ENCODE results near the gene ATF7IP.

The ATF7IP gene

GRCh38 chr12:14431975-14432374, 66.5 kb downstream of the ATF7IP start:
- no peaks in the 10 kb centered on the region for H3K9me3 ChIP-seq (ENCODE audit: severe bottlenecking)
- H3K27ac ChIP-seq (ENCODE audit: poor library complexity, severe bottlenecking): no peak overlapping the region
- H3K4me3 ChIP-seq (ENCODE audit: severe bottlenecking): no peak overlapping the region
- TF ChIP-seq CTCF (IDR thresholded peaks at IDR 0.05; ENCODE audit: poor library complexity, severe bottlenecking): no peak
- ATAC-seq (ENCODE audit: low read depth) (no peak), DNase-seq (ENCODE audit: low spot score) (no peak)
- H3K27me3 ChIP-seq (ENCODE audit: insufficient read depth, poor library complexity, severe bottlenecking): no peaks in the 10 kb centered on the region
- peaks cover 15% of the 10 kb centered on the region for H3K36me3 ChIP-seq (ENCODE audit: low read depth)
- H3K4me1 ChIP-seq (ENCODE audit: insufficient read depth, poor library complexity, severe bottlenecking): no peaks in the 10 kb centered on the region

GRCh38 chr12:14435627-14436026, 70.1 kb downstream of the ATF7IP start:
- H3K4me1 ChIP-seq (ENCODE audit: insufficient read depth, poor library complexity, severe bottlenecking): no peaks in the 10 kb centered on the region
- no peaks in the 10 kb centered on the region for H3K27me3 ChIP-seq (ENCODE audit: insufficient read depth, poor library complexity, severe bottlenecking)
- H3K4me3 ChIP-seq (ENCODE audit: severe bottlenecking): no peak overlapping the region
- DNase-seq (ENCODE audit: low spot score): no peak
- no peak for TF ChIP-seq CTCF (IDR thresholded peaks at IDR 0.05; ENCODE audit: poor library complexity, severe bottlenecking)
- H3K36me3 ChIP-seq (ENCODE audit: low read depth): peaks cover 19% of the 10 kb centered on the region
- ATAC-seq (ENCODE audit: low read depth): no peak
- H3K27ac ChIP-seq (ENCODE audit: poor library complexity, severe bottlenecking): no peak overlapping the region
- H3K9me3 ChIP-seq (ENCODE audit: severe bottlenecking): no peaks in the 10 kb centered on the region

GRCh38 chr12:14442221-14442881, 76.9 kb downstream of the ATF7IP start:
- no peak for TF ChIP-seq CTCF (IDR thresholded peaks at IDR 0.05; ENCODE audit: poor library complexity, severe bottlenecking)
- H3K4me1 ChIP-seq (ENCODE audit: insufficient read depth, poor library complexity, severe bottlenecking): no peaks in the 10 kb centered on the region
- no peaks in the 10 kb centered on the region for H3K27me3 ChIP-seq (ENCODE audit: insufficient read depth, poor library complexity, severe bottlenecking)
- H3K9me3 ChIP-seq (ENCODE audit: severe bottlenecking): no peaks in the 10 kb centered on the region
- H3K4me3 ChIP-seq (ENCODE audit: severe bottlenecking): no peak overlapping the region
- H3K27ac ChIP-seq (ENCODE audit: poor library complexity, severe bottlenecking): no peak overlapping the region
- H3K36me3 ChIP-seq (ENCODE audit: low read depth): peaks cover 8% of the 10 kb centered on the region
- ATAC-seq (ENCODE audit: low read depth): no peak
- DNase-seq (ENCODE audit: low spot score): no peak

- peaks cover 11% of the 10 kb centered on the region; the same call in 1 of the 2 replicates for H3K36me3 ChIP-seq (ENCODE audit: low read depth)
- no peak for DNase-seq (ENCODE audit: low spot score)
- H3K27ac ChIP-seq (ENCODE audit: poor library complexity, severe bottlenecking): no peak overlapping the region
Measured at GRCh38 chr12:14443531-14443930, 78.0 kb downstream of the ATF7IP start.

More at GRCh38 chr12:14443531-14443930, 78.0 kb downstream of the ATF7IP start:
- no peaks in the 10 kb centered on the region for H3K27me3 ChIP-seq (ENCODE audit: insufficient read depth, poor library complexity, severe bottlenecking)
- TF ChIP-seq CTCF (IDR thresholded peaks at IDR 0.05; ENCODE audit: poor library complexity, severe bottlenecking): no peak
- no peaks in the 10 kb centered on the region for H3K4me1 ChIP-seq (ENCODE audit: insufficient read depth, poor library complexity, severe bottlenecking)
- H3K9me3 ChIP-seq (ENCODE audit: severe bottlenecking): no peaks in the 10 kb centered on the region
- H3K4me3 ChIP-seq (ENCODE audit: severe bottlenecking): no peak overlapping the region
- ATAC-seq (ENCODE audit: low read depth): no peak
